ENCODE data around the gene NTNG1. TPM values are rescaled to one million over a fixed set of nuclear protein-coding genes. Genes with fewer than 3 reads are reported as not detected.

NTNG1 gene
- total RNA-seq, 4 donors from 2014 or later, result 4.2 to 11.1 (median 5.6) TPM

DNA sequence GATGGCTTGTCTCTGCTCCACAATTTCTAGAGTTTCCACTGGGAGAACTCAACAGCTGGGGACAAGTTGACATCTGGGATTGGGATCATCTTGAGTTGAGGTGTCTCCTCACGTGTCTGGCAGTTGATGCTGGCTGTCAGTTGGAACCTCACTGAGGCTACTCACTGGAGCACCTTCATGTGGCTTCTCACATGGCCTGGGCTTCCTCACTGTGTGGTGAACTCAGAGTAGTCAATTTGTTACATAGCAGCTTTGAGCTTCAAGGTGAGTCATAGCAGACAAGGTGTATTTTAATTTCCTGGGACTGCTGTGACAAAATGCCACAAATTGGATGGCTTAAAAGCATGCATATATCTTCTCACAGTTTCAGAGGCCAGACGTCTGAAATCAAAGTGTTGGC, 44.0 kb downstream of the NTNG1 start:
- TF ChIP-seq POLR2AphosphoS5 (IDR thresholded peaks at IDR 0.05) (no peak), EP300 (IDR thresholded peaks at IDR 0.05) (no peak), POLR2A (IDR thresholded peaks at IDR 0.05) (no peak)
- TF ChIP-seq, protein P1, sequence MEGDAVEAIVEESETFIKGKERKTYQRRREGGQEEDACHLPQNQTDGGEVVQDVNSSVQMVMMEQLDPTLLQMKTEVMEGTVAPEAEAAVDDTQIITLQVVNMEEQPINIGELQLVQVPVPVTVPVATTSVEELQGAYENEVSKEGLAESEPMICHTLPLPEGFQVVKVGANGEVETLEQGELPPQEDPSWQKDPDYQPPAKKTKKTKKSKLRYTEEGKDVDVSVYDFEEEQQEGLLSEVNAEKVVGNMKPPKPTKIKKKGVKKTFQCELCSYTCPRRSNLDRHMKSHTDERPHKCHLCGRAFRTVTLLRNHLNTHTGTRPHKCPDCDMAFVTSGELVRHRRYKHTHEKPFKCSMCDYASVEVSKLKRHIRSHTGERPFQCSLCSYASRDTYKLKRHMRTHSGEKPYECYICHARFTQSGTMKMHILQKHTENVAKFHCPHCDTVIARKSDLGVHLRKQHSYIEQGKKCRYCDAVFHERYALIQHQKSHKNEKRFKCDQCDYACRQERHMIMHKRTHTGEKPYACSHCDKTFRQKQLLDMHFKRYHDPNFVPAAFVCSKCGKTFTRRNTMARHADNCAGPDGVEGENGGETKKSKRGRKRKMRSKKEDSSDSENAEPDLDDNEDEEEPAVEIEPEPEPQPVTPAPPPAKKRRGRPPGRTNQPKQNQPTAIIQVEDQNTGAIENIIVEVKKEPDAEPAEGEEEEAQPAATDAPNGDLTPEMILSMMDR (IDR thresholded peaks at IDR 0.05), result no peak
- H3K9me3 ChIP-seq, result no peaks in the 10 kb centered on the region
- no peak for DNase-seq (ENCODE audit: low spot score in 2 of 2)
- H3K27me3 ChIP-seq, result no peaks in the 10 kb centered on the region
- H3K27ac ChIP-seq, result no peak overlapping the region
- WGBS, result 66% methylated on average over 2 of the region's 2 CpGs
- no peaks in the 10 kb centered on the region for H3K36me3 ChIP-seq
- H3K4me3 ChIP-seq, result no peak overlapping the region
- H3K4me1 ChIP-seq, result no peaks in the 10 kb centered on the region

DNA sequence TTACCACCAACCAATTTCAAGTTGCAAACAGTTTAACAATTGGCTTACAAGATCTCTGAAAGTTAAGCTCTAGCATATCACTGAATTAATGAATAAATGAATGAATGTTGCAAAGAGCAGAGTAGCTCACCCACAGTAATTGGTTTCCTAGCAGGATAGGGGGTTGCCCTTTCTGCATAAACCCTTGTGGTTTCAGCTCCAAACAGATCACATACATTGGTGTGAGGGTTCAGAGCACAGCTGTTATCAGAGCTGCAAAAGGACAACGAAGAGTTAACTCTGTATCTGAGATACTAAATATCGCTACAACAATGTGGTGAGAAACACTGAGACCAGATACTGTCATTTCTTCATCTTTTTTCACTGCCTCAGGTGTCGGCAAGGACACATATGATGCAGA, 46.6 kb downstream of the NTNG1 start:
- 54% methylated on average over 3 of the region's 3 CpGs for WGBS

DNA sequence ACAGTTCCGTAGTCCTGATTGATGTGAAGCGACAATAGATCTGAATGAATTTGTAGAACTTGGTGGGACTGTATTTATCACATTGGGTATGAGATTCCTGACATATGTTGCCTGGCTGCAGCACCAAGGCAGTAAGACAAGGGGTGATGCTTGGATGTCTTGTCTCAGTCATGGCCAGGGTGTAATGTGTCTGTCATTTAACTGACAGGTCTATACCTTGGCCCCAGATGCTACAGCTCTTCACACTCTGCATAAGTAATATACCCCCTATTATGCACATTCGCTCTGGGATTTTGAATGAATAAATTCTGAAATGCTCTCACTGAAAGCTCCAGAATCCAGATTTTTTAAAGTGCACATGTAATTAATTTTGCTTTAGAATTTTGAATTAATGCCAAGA, 47.3 kb downstream of the NTNG1 start:
- Histone ChIP-seq H3K27me3 (no peaks in the 10 kb centered on the region), H3K4me3 (no peak overlapping the region), H3K9me3 (no peaks in the 10 kb centered on the region), H3K36me3 (no peaks in the 10 kb centered on the region), H3K4me1 (no peaks in the 10 kb centered on the region), H3K27ac (no peak overlapping the region)
- TF ChIP-seq EP300 (IDR thresholded peaks at IDR 0.05), result no peak
- no peak for TF ChIP-seq POLR2A (IDR thresholded peaks at IDR 0.05)
- TF ChIP-seq POLR2AphosphoS5 (IDR thresholded peaks at IDR 0.05), result no peak
- TF ChIP-seq, protein P1 (IDR thresholded peaks at IDR 0.05), result no peak
- WGBS, result 90% methylated on average over 3 of the region's 3 CpGs
- DNase-seq (ENCODE audit: low spot score in 2 of 2), result no peak

More for the DNA sequence above, 46.6 kb downstream of the NTNG1 start:
- H3K36me3 ChIP-seq, result no peaks in the 10 kb centered on the region
- no peak for DNase-seq (ENCODE audit: low spot score in 2 of 2)
- no peaks in the 10 kb centered on the region for H3K27me3 ChIP-seq
- TF ChIP-seq POLR2AphosphoS5 (IDR thresholded peaks at IDR 0.05) (no peak), EP300 (IDR thresholded peaks at IDR 0.05) (no peak), POLR2A (IDR thresholded peaks at IDR 0.05) (no peak)
- H3K27ac ChIP-seq, result no peak overlapping the region
- H3K4me3 ChIP-seq, result no peak overlapping the region
- H3K9me3 ChIP-seq, result no peaks in the 10 kb centered on the region
- no peaks in the 10 kb centered on the region for H3K4me1 ChIP-seq

DNA sequence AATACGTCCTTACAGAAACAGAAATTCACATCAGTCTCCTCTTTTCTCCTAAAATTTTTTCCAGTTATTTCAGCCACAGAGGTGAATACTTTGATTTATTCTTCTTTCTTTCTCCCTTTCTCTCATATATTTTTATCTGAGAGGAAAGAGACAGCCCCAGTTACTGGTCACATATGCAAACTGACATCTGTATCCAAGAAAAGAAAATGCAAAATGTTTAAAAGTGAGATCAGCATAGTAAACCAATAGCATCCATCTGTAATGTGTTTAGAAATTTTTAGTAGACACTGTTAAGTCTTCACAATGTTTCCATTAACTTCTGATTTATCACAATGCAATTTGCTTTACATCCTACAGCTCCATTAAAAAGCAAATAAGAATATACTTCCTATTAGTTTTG, 53.5 kb downstream of the NTNG1 start:
- no peak overlapping the region for H3K4me3 ChIP-seq
- H3K4me1 ChIP-seq, result no peaks in the 10 kb centered on the region
- WGBS, result 68% methylated on average over 1 of the region's 1 CpG
- TF ChIP-seq POLR2AphosphoS5 (IDR thresholded peaks at IDR 0.05) (no peak), EP300 (IDR thresholded peaks at IDR 0.05) (no peak), POLR2A (IDR thresholded peaks at IDR 0.05) (no peak)
- TF ChIP-seq, protein P1 (IDR thresholded peaks at IDR 0.05), result no peak
- no peak for DNase-seq (ENCODE audit: low spot score in 2 of 2)
- no peaks in the 10 kb centered on the region for H3K36me3 ChIP-seq
- H3K27ac ChIP-seq, result no peak overlapping the region
- no peaks in the 10 kb centered on the region for H3K27me3 ChIP-seq
- no peaks in the 10 kb centered on the region for H3K9me3 ChIP-seq

DNA sequence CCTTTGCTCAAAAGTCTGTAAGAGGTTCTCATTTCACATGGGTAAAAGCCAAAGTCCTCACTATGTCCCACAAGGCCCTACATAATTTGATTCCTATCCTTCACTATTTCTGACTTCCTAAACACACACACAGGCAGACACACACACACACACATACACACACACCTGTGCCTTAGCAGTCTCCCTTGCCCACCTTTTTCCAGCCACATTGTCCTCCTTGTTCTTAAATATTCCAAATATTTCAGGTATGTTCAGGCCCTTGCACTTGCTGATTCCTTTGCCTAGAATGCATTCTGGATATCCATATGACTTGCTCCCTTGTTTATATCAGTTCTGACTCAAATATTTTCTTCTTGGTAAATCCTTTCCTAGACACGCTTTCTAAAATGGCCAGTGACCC, 54.6 kb downstream of the NTNG1 start:
- Histone ChIP-seq H3K36me3 (no peaks in the 10 kb centered on the region), H3K9me3 (no peaks in the 10 kb centered on the region), H3K4me3 (no peak overlapping the region), H3K4me1 (no peaks in the 10 kb centered on the region), H3K27ac (no peak overlapping the region), H3K27me3 (no peaks in the 10 kb centered on the region)
- WGBS, result 94% methylated on average over 1 of the region's 1 CpG
- TF ChIP-seq, protein P1 (IDR thresholded peaks at IDR 0.05), result no peak
- no peak for TF ChIP-seq POLR2AphosphoS5 (IDR thresholded peaks at IDR 0.05)
- no peak for TF ChIP-seq POLR2A (IDR thresholded peaks at IDR 0.05)
- TF ChIP-seq EP300 (IDR thresholded peaks at IDR 0.05), result no peak
- no peak for DNase-seq (ENCODE audit: low spot score in 2 of 2)

DNA sequence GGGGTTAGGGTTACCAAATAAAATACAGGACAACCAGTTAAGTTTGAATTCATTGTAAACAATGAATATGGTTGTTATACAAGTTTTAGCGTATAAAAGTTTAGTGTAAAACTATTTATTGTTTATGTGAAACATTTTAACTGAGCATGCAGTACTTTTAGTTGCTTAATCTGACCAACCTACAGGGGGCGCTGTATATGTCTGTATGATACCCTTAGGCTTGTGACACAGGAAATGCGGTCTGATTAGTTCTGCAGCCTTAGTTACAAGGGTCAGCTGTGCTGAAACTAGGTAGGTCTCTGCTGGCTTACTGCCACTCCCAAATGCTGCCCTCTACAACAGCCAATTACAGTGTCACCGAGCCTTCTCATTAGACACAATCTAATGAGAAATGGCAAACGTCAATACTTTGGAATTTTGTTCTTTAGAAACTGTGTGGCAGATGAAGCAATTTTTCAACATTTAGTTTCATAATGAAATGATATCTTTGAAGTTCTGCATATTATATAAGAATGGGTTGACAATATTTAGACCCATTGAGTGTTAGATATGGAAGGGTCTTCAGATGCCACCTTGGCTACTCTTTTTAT, 56.2 kb downstream of the NTNG1 start:
- no peak for DNase-seq (ENCODE audit: low spot score in 2 of 2)
- peaks cover 7% of the 10 kb centered on the region for H3K9me3 ChIP-seq
- H3K4me3 ChIP-seq, result no peak overlapping the region
- TF ChIP-seq, protein P1 (IDR thresholded peaks at IDR 0.05), result no peak
- TF ChIP-seq POLR2AphosphoS5 (IDR thresholded peaks at IDR 0.05), result no peak
- no peak for TF ChIP-seq EP300 (IDR thresholded peaks at IDR 0.05)
- TF ChIP-seq POLR2A (IDR thresholded peaks at IDR 0.05), result no peak
- H3K4me1 ChIP-seq, result no peaks in the 10 kb centered on the region
- H3K27me3 ChIP-seq, result no peaks in the 10 kb centered on the region
- H3K36me3 ChIP-seq, result no peaks in the 10 kb centered on the region
- 64% methylated on average over 5 of the region's 5 CpGs for WGBS
- H3K27ac ChIP-seq, result no peak overlapping the region

All from suprapubic skin (tissue), 4 donors.